ENCODE data around the gene SART1. TPM values are rescaled to one million over a fixed set of nuclear protein-coding genes. Genes with fewer than 3 reads are reported as not detected.

Gene SART1
- total and polyA plus RNA-seq, 10 donors: 26.6 to 117 (median 61.9) TPM

- 76 to 84% (median 80%) methylated on average over 6 of the region's 6 CpGs for WGBS, 5 donors
- no peak overlapping the region for H3K4me3 ChIP-seq
- intact Hi-C loops (cut with DNase I; ENCODE audit: low total_unique reads): no loop called here
- no peaks in the 10 kb centered on the region for H3K36me3 ChIP-seq
- H3K27me3 ChIP-seq (replicated peaks in 1 of 7): peaks cover 0 to 10% (median 0%) of the 10 kb centered on the region in 7 donors
- DNase-seq: no peak
- H3K27ac ChIP-seq: no peak overlapping the region
- TF ChIP-seq CTCF (IDR thresholded peaks at IDR 0.05 in 8 of 11, conservative IDR thresholded peaks at IDR 0.05 in 3 of 11): no peak
- TF ChIP-seq POLR2A (IDR thresholded peaks at IDR 0.05): no peak
- no peak for TF ChIP-seq POLR2AphosphoS5 (IDR thresholded peaks at IDR 0.05)
- H3K4me1 ChIP-seq: peaks cover 0 to 10% (median 1%) of the 10 kb centered on the region in 6 donors
- H3K9me3 ChIP-seq: no peaks in the 10 kb centered on the region
These were observed 9.4 kb upstream of the SART1 start for GRCh38 chr11:65952052-65952521.

- H3K27ac ChIP-seq: no peak overlapping the region
- intact Hi-C loops (cut with DNase I; ENCODE audit: low total_unique reads): no loop called here
- H3K9me3 ChIP-seq: no peaks in the 10 kb centered on the region
- H3K4me1 ChIP-seq: peaks cover 0 to 17% (median 7%) of the 10 kb centered on the region in 6 donors
- no peak overlapping the region for H3K4me3 ChIP-seq
- no peak for TF ChIP-seq POLR2A (IDR thresholded peaks at IDR 0.05)
- TF ChIP-seq CTCF (IDR thresholded peaks at IDR 0.05 in 8 of 11, conservative IDR thresholded peaks at IDR 0.05 in 3 of 11): no peak
- TF ChIP-seq POLR2AphosphoS5 (IDR thresholded peaks at IDR 0.05): no peak
- no peak for DNase-seq
- peaks cover 0 to 6% (median 0%) of the 10 kb centered on the region in 7 donors for H3K27me3 ChIP-seq (replicated peaks in 1 of 7)
- no peaks in the 10 kb centered on the region for H3K36me3 ChIP-seq
- WGBS, 5 donors: 89 to 94% (median 92%) methylated on average over 19 to 20 of the region's 20 CpGs
These were observed 8.1 kb upstream of the SART1 start for GRCh38 chr11:65953471-65953870.

- no peak overlapping the region for H3K27ac ChIP-seq
- DNase-seq: no peak
- no peak overlapping the region for H3K4me3 ChIP-seq
- H3K27me3 ChIP-seq (replicated peaks in 1 of 7): peaks cover 0 to 6% (median 0%) of the 10 kb centered on the region in 7 donors
- TF ChIP-seq POLR2A (IDR thresholded peaks at IDR 0.05) (no peak), POLR2AphosphoS5 (IDR thresholded peaks at IDR 0.05) (no peak), CTCF (IDR thresholded peaks at IDR 0.05 in 8 of 11, conservative IDR thresholded peaks at IDR 0.05 in 3 of 11) (no peak)
- H3K4me1 ChIP-seq: peaks cover 0 to 17% (median 7%) of the 10 kb centered on the region in 6 donors
- intact Hi-C loops (cut with DNase I; ENCODE audit: low total_unique reads): no loop called here
- H3K36me3 ChIP-seq: no peaks in the 10 kb centered on the region
- no peaks in the 10 kb centered on the region for H3K9me3 ChIP-seq
- WGBS, 5 donors: 82 to 90% (median 83%) methylated on average over 8 of the region's 8 CpGs
These were observed 6.8 kb upstream of the SART1 start for GRCh38 chr11:65954771-65955170.

GRCh38 chr11:65958291-65958690, 3.2 kb upstream of the SART1 start:
- Histone ChIP-seq H3K27ac (no peak overlapping the region), H3K4me3 (no peak overlapping the region), H3K36me3 (peaks cover 0 to 2% (median 0%) of the 10 kb centered on the region in 6 donors), H3K27me3 (replicated peaks in 1 of 7) (peaks cover 0 to 3% (median 0%) of the 10 kb centered on the region in 7 donors), H3K4me1 (peaks cover 12 to 40% (median 27%) of the 10 kb centered on the region in 6 donors), H3K9me3 (no peaks in the 10 kb centered on the region)
- DNase-seq: no peak
- 62 to 74% (median 67%) methylated on average over 4 of the region's 4 CpGs for WGBS, 5 donors
- intact Hi-C loops (cut with DNase I; ENCODE audit: low total_unique reads): no loop called here
- TF ChIP-seq CTCF (IDR thresholded peaks at IDR 0.05 in 8 of 11, conservative IDR thresholded peaks at IDR 0.05 in 3 of 11): no peak
- no peak for TF ChIP-seq POLR2AphosphoS5 (IDR thresholded peaks at IDR 0.05)
- no peak for TF ChIP-seq POLR2A (IDR thresholded peaks at IDR 0.05)

All from spleen (tissue), 11 donors.